Trophoblast cell (in vitro differentiated cells and primary cell): ENCODE measurements around the gene PIAS1.

ENCODE experiments used
- DNase-seq, 2 donors: peaks; one replicate each; pipeline ENCODE4 v3.0.0-alpha.2; 2016
- H2AFZ ChIP-seq: 2 replicates; pipeline ENCODE4 v1.6.1; 2013; ENCODE audit warnings: low read length, moderate library complexity, mild to moderate bottlenecking; ENCODE audit not compliant: insufficient read depth, poor library complexity
- H2AK5ac ChIP-seq: 2 replicates; pipeline ENCODE4 v1.6.1; 2013; ENCODE audit warnings: mild to moderate bottlenecking, low read length
- H2BK120ac ChIP-seq: 2 replicates; pipeline ENCODE4 v1.6.1; 2013; ENCODE audit warnings: low read length, mild to moderate bottlenecking, moderate library complexity; ENCODE audit not compliant: insufficient read depth, poor library complexity
- H2BK12ac ChIP-seq: 2 replicates; pipeline ENCODE4 v1.6.1; 2013; ENCODE audit warnings: mild to moderate bottlenecking, low read length, moderate library complexity
- H2BK5ac ChIP-seq: 2 replicates; pipeline ENCODE4 v1.6.1; 2013; ENCODE audit warnings: low read length, low read depth, moderate library complexity, mild to moderate bottlenecking; ENCODE audit not compliant: poor library complexity
- H3K14ac ChIP-seq: 2 replicates; pipeline ENCODE4 v1.6.1; 2013; ENCODE audit warnings: mild to moderate bottlenecking, low read length
- H3K18ac ChIP-seq: 2 replicates; pipeline ENCODE4 v1.6.1; 2013; ENCODE audit warnings: mild to moderate bottlenecking, low read length
- H3K23ac ChIP-seq: 2 replicates; pipeline ENCODE4 v1.6.1; 2013; ENCODE audit warnings: low read length
- H3K27ac ChIP-seq: 2 replicates; pipeline ENCODE4 v1.5.1; 2013; ENCODE audit warnings: low read depth, mild to moderate bottlenecking, inconsistent platforms, low read length, moderate library complexity
- H3K27me3 ChIP-seq: 2 replicates; pipeline ENCODE4 v1.6.1; 2013; ENCODE audit warnings: inconsistent platforms, mild to moderate bottlenecking, low read length, moderate library complexity; ENCODE audit not compliant: insufficient read depth
- H3K36me3 ChIP-seq, 2 experiments: 1 replicate in 1 of 2; 2 replicates in 1 of 2; pipeline ENCODE4 v1.6.1; 2013; ENCODE audit warnings: low read length in 2 of 2, mild to moderate bottlenecking in 2 of 2, moderate library complexity in 1 of 2; ENCODE audit not compliant: insufficient read depth in 2 of 2, control insufficient read depth in 1 of 2
- H3K4ac ChIP-seq: 2 replicates; pipeline ENCODE4 v1.6.1; 2013; ENCODE audit warnings: low read depth, mild to moderate bottlenecking, low read length, moderate library complexity
- H3K4me1 ChIP-seq, 2 experiments: 1 replicate in 1 of 2; 2 replicates in 1 of 2; pipeline ENCODE4 v1.6.1; 2013; ENCODE audit warnings: low read length in 2 of 2, mild to moderate bottlenecking in 2 of 2, moderate library complexity in 1 of 2; ENCODE audit not compliant: insufficient read depth in 2 of 2, control insufficient read depth in 1 of 2
- H3K4me2 ChIP-seq: 2 replicates; pipeline ENCODE4 v1.6.1; 2013; ENCODE audit warnings: inconsistent platforms, mild to moderate bottlenecking, low read length, moderate library complexity
- H3K4me3 ChIP-seq: 2 replicates; pipeline ENCODE4 v1.5.1; 2013; ENCODE audit warnings: mild to moderate bottlenecking, low read depth, low read length, inconsistent platforms
- H3K79me1 ChIP-seq: one replicate; pipeline ENCODE4 v1.6.1; 2013; ENCODE audit warnings: low read length
- H3K79me2 ChIP-seq: 2 replicates; pipeline ENCODE4 v1.6.1; 2013; ENCODE audit warnings: low read length, mild to moderate bottlenecking; ENCODE audit not compliant: control insufficient read depth, insufficient read depth, poor library complexity
- H3K9ac ChIP-seq: 2 replicates; pipeline ENCODE4 v1.6.1; 2013; ENCODE audit warnings: mild to moderate bottlenecking, low read length
- H3K9me3 ChIP-seq: 2 replicates; pipeline ENCODE4 v1.6.1; 2013; ENCODE audit warnings: low read depth, mild to moderate bottlenecking, control low read depth, inconsistent platforms, low read length; ENCODE audit not compliant: insufficient read depth
- H4K12ac ChIP-seq: 2 replicates; pipeline ENCODE4 v1.6.1; 2013; ENCODE audit warnings: low read depth, mild to moderate bottlenecking, low read length, moderate library complexity
- H4K8ac ChIP-seq: 2 replicates; pipeline ENCODE4 v1.6.1; 2013; ENCODE audit warnings: low read depth, mild to moderate bottlenecking, low read length, moderate library complexity
- H4K91ac ChIP-seq: one replicate; pipeline ENCODE4 v1.6.1; 2013; ENCODE audit warnings: low read depth, mild to moderate bottlenecking, low read length, moderate library complexity
- WGBS: extraction: QIAGEN DNeasy Blood & Tissue Kit; methylation state at CpG from one replicate; pipeline ENCODE4 v1.1.7; 2013; ENCODE audit warnings: missing lambda C conversion rate; ENCODE audit not compliant: insufficient read length, insufficient coverage; ENCODE audit errors: extremely low coverage; 5-methylcytosine and 5-hydroxymethylcytosine counted together

PIAS1 gene

DNA sequence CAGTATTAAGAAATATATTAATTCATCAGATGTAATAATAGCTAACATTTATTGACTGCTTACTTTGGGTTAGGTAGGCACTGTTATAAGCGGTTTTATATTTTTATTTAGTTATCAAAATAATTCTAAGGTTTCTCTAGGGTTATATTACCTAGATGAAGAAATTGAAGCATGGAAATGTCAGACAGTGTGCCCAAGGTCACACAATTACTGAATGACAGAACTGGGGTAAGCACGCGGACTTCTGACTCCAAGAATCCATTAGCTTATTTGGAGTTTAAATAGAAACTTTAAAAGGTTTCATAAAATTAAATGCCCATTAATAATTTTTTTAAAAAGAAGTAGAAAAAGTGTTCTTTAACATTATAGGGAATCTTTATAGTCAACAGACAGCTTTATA, 76.7 kb downstream of the PIAS1 start:
- Histone ChIP-seq H2BK5ac (no peak overlapping the region), H4K8ac (no peak overlapping the region), H2BK120ac (no peak overlapping the region), H4K91ac (no peak overlapping the region), H3K4me2 (no peak overlapping the region), H3K27ac (no peak overlapping the region), H2AK5ac (no peak overlapping the region), H3K4me1 (no peaks in the 10 kb centered on the region), H3K4ac (no peak overlapping the region), H2AFZ (no peak overlapping the region), H4K12ac (no peak overlapping the region), H3K36me3 (peaks cover 0 to 2% of the 10 kb centered on the region in 2 experiments), H3K18ac (no peak overlapping the region), H3K14ac (no peak overlapping the region), H2BK12ac (no peak overlapping the region), H3K79me2 (no peaks in the 10 kb centered on the region), H3K9me3 (no peaks in the 10 kb centered on the region), H3K4me3 (no peak overlapping the region), H3K9ac (no peak overlapping the region), H3K79me1 (no peaks in the 10 kb centered on the region), H3K23ac (no peak overlapping the region), H3K27me3 (no peaks in the 10 kb centered on the region)
- DNase-seq: no peak
- no CpG with 5 or more reads among the region's 3 CpGs for WGBS

GRCh38 chr15:68137096-68137495, 83.0 kb downstream of the PIAS1 start:
- no peak overlapping the region for H4K91ac ChIP-seq
- no peaks in the 10 kb centered on the region for H3K36me3 ChIP-seq

DNA sequence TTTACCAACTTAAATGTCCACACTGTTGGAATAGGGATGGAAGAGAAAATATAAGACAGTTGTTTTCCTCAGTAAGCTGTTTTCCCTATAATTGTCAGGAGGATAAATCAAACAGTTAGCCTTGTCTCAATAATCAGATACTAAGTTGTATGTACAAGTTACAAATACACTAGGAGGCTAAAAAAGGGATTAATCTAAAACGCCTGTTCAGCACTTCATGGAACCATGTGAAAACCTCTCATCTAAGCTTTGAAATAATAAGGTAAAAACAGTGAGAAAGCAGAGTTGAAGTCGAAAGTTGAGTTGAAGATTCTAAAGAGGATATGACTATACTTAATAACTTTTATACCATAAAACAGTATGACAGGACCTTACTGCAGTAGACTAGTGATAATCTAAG, 89.0 kb downstream of the PIAS1 start:
- Histone ChIP-seq H2BK12ac (no peak overlapping the region), H3K79me2 (no peaks in the 10 kb centered on the region), H4K91ac (no peak overlapping the region), H3K27me3 (no peaks in the 10 kb centered on the region), H3K4me2 (no peak overlapping the region), H3K36me3 (no peaks in the 10 kb centered on the region), H2AK5ac (no peak overlapping the region), H4K12ac (no peak overlapping the region), H3K4me3 (no peak overlapping the region), H3K9ac (no peak overlapping the region), H2AFZ (no peak overlapping the region), H3K18ac (no peak overlapping the region), H3K23ac (no peak overlapping the region), H2BK120ac (no peak overlapping the region), H3K4ac (no peak overlapping the region), H3K79me1 (peaks cover 2% of the 10 kb centered on the region), H3K9me3 (no peaks in the 10 kb centered on the region), H4K8ac (no peak overlapping the region), H3K4me1 (peaks cover 2 to 3% of the 10 kb centered on the region in 2 experiments), H2BK5ac (no peak overlapping the region), H3K14ac (no peak overlapping the region), H3K27ac (no peak overlapping the region)
- WGBS: no CpG with 5 or more reads among the region's 2 CpGs
- DNase-seq: no peak

More at GRCh38 chr15:68137096-68137495, 83.0 kb downstream of the PIAS1 start:
- H3K18ac ChIP-seq: no peak overlapping the region
- H2BK12ac ChIP-seq: no peak overlapping the region
- H3K4me1 ChIP-seq: peaks cover 3 to 6% of the 10 kb centered on the region in 2 experiments
- H3K23ac ChIP-seq: no peak overlapping the region
- no peak overlapping the region for H2AFZ ChIP-seq
- no peak overlapping the region for H2BK120ac ChIP-seq
- no peak overlapping the region for H2AK5ac ChIP-seq
- H3K4me3 ChIP-seq: no peak overlapping the region
- no peak overlapping the region for H3K14ac ChIP-seq
- no peak overlapping the region for H3K27ac ChIP-seq
- no peak overlapping the region for H4K12ac ChIP-seq
- H4K8ac ChIP-seq: no peak overlapping the region
- no CpG with 5 or more reads among the region's 1 CpG for WGBS
- H3K9me3 ChIP-seq: no peaks in the 10 kb centered on the region
- DNase-seq: no peak
- H2BK5ac ChIP-seq: no peak overlapping the region
- no peaks in the 10 kb centered on the region for H3K79me2 ChIP-seq
- peaks cover 3% of the 10 kb centered on the region for H3K79me1 ChIP-seq
- no peak overlapping the region for H3K9ac ChIP-seq
- no peak overlapping the region for H3K4me2 ChIP-seq
- H3K27me3 ChIP-seq: no peaks in the 10 kb centered on the region
- no peak overlapping the region for H3K4ac ChIP-seq

DNA sequence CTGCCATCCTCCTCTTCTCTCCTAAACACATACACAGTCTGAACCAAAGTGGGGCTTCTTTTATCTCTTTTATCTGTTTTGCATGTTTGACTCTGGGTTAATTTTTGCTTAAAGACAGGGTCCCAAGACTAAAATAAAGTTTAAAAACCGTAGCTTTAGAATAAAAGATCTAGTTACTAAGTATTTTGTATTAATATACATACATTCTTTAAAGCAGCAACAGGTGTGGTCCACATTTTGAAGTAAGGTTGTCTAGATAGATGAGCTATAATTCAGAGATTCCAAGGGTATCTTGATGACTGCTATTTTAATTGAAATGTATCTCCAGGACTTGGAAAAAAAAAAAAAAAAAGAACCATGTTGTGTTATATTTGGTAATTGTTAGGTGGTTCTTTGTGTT, 89.7 kb downstream of the PIAS1 start:
- H3K18ac ChIP-seq: no peak overlapping the region
- H3K36me3 ChIP-seq: no peaks in the 10 kb centered on the region
- no peak overlapping the region for H4K8ac ChIP-seq
- no peak overlapping the region for H4K12ac ChIP-seq
- H3K79me1 ChIP-seq: no peaks in the 10 kb centered on the region
- no peak overlapping the region for H3K9ac ChIP-seq
- H2BK5ac ChIP-seq: no peak overlapping the region
- no peak overlapping the region for H3K4me3 ChIP-seq
- no peak overlapping the region for H2AK5ac ChIP-seq
- H2AFZ ChIP-seq: no peak overlapping the region
- H3K79me2 ChIP-seq: no peaks in the 10 kb centered on the region
- no peak for DNase-seq
- no peaks in the 10 kb centered on the region for H3K27me3 ChIP-seq
- H3K9me3 ChIP-seq: no peaks in the 10 kb centered on the region
- no peak overlapping the region for H4K91ac ChIP-seq
- no peak overlapping the region for H3K14ac ChIP-seq
- WGBS: no CpG with 5 or more reads among the region's 1 CpG
- no peak overlapping the region for H3K4me2 ChIP-seq
- no peak overlapping the region for H3K4ac ChIP-seq
- H3K4me1 ChIP-seq: peaks cover 0 to under 1% of the 10 kb centered on the region in 2 experiments
- H2BK12ac ChIP-seq: no peak overlapping the region
- H2BK120ac ChIP-seq: no peak overlapping the region
- no peak overlapping the region for H3K23ac ChIP-seq
- H3K27ac ChIP-seq: no peak overlapping the region
